ENCODE data around the gene PAPPA2.

Gene PAPPA2

GRCh38 chr1:176576670-176577069, 113.7 kb downstream of the PAPPA2 start:
- Histone ChIP-seq H3K36me3 (ENCODE audit: control insufficient read depth in 1 of 2, insufficient read depth in 2 of 2, low read length in 2 of 2) (no peaks in the 10 kb centered on the region), H3K79me2 (ENCODE audit: control insufficient read depth, insufficient read depth, low read length, poor library complexity) (peaks cover 3% of the 10 kb centered on the region), H2AFZ (ENCODE audit: insufficient read depth, low read length, poor library complexity) (no peak overlapping the region), H3K4me2 (ENCODE audit: low read length) (no peak overlapping the region), H3K23ac (ENCODE audit: low read length) (no peak overlapping the region), H3K9ac (ENCODE audit: low read length) (no peak overlapping the region), H3K27me3 (ENCODE audit: insufficient read depth, low read length) (no peaks in the 10 kb centered on the region), H3K4me3 (ENCODE audit: low read depth, low read length) (no peak overlapping the region), H3K4ac (ENCODE audit: low read depth, low read length) (no peak overlapping the region), H3K18ac (ENCODE audit: low read length) (no peak overlapping the region), H2AK5ac (ENCODE audit: low read length) (no peak overlapping the region), H3K9me3 (ENCODE audit: insufficient read depth, low read depth, low read length) (no peaks in the 10 kb centered on the region), H2BK5ac (ENCODE audit: low read depth, low read length, poor library complexity) (no peak overlapping the region), H4K91ac (ENCODE audit: low read depth, low read length) (no peak overlapping the region), H2BK120ac (ENCODE audit: insufficient read depth, low read length, poor library complexity) (no peak overlapping the region), H4K12ac (ENCODE audit: low read depth, low read length) (no peak overlapping the region), H3K14ac (ENCODE audit: low read length) (no peak overlapping the region), H3K27ac (ENCODE audit: low read depth, low read length) (peak overlapping the region; percentile 84), H3K4me1 (ENCODE audit: control insufficient read depth in 1 of 2, insufficient read depth in 2 of 2, low read length in 2 of 2) (peaks cover 10 to 19% of the 10 kb centered on the region in 2 experiments), H2BK12ac (ENCODE audit: low read length) (no peak overlapping the region), H4K8ac (ENCODE audit: low read depth, low read length) (no peak overlapping the region), H3K79me1 (ENCODE audit: low read length) (peaks cover 12% of the 10 kb centered on the region)
- WGBS (ENCODE audit: extremely low coverage, insufficient coverage, insufficient read length), result no CpG with 5 or more reads among the region's 5 CpGs
- peak in 1 of 2 donors; percentile 37 for DNase-seq

GRCh38 chr1:176577646-176578197, 114.7 kb downstream of the PAPPA2 start:
- Histone ChIP-seq H3K9me3 (ENCODE audit: insufficient read depth, low read depth, low read length) (no peaks in the 10 kb centered on the region), H4K91ac (ENCODE audit: low read depth, low read length) (peak overlapping the region; percentile 55)
- WGBS (ENCODE audit: extremely low coverage, insufficient coverage, insufficient read length), result no CpG with 5 or more reads among the region's 4 CpGs

GRCh38 chr1:176579087-176579486, 116.1 kb downstream of the PAPPA2 start:
- Histone ChIP-seq H2BK12ac (ENCODE audit: low read length) (peak overlapping the region; percentile 80), H3K36me3 (ENCODE audit: control insufficient read depth in 1 of 2, insufficient read depth in 2 of 2, low read length in 2 of 2) (no peaks in the 10 kb centered on the region), H4K8ac (ENCODE audit: low read depth, low read length) (peak overlapping the region; percentile 47), H3K9ac (ENCODE audit: low read length) (no peak overlapping the region), H2AK5ac (ENCODE audit: low read length) (peak overlapping the region; percentile 74), H3K9me3 (ENCODE audit: insufficient read depth, low read depth, low read length) (no peaks in the 10 kb centered on the region), H3K4me1 (ENCODE audit: control insufficient read depth in 1 of 2, insufficient read depth in 2 of 2, low read length in 2 of 2) (peaks cover 7 to 16% of the 10 kb centered on the region in 2 experiments), H4K91ac (ENCODE audit: low read depth, low read length) (peak overlapping the region; percentile 83), H2BK5ac (ENCODE audit: low read depth, low read length, poor library complexity) (peak overlapping the region; percentile 56), H3K23ac (ENCODE audit: low read length) (no peak overlapping the region), H3K27ac (ENCODE audit: low read depth, low read length) (no peak overlapping the region), H3K4me3 (ENCODE audit: low read depth, low read length) (no peak overlapping the region), H2AFZ (ENCODE audit: insufficient read depth, low read length, poor library complexity) (no peak overlapping the region), H3K27me3 (ENCODE audit: insufficient read depth, low read length) (no peaks in the 10 kb centered on the region), H3K18ac (ENCODE audit: low read length) (no peak overlapping the region), H2BK120ac (ENCODE audit: insufficient read depth, low read length, poor library complexity) (peak overlapping the region; percentile 51), H3K4me2 (ENCODE audit: low read length) (no peak overlapping the region), H3K4ac (ENCODE audit: low read depth, low read length) (no peak overlapping the region), H4K12ac (ENCODE audit: low read depth, low read length) (no peak overlapping the region), H3K14ac (ENCODE audit: low read length) (peak overlapping the region; percentile 24), H3K79me2 (ENCODE audit: control insufficient read depth, insufficient read depth, low read length, poor library complexity) (peaks cover 1% of the 10 kb centered on the region), H3K79me1 (ENCODE audit: low read length) (peaks cover 8% of the 10 kb centered on the region)
- WGBS (ENCODE audit: extremely low coverage, insufficient coverage, insufficient read length), result no CpG with 5 or more reads among the region's 3 CpGs
- no peak for DNase-seq

More at GRCh38 chr1:176577646-176578197, 114.7 kb downstream of the PAPPA2 start:
- no peak overlapping the region for H3K9ac ChIP-seq (ENCODE audit: low read length)
- no peak overlapping the region for H3K4me3 ChIP-seq (ENCODE audit: low read depth, low read length)
- H3K4ac ChIP-seq (ENCODE audit: low read depth, low read length), result no peak overlapping the region
- no peak for DNase-seq
- no peak overlapping the region for H2AFZ ChIP-seq (ENCODE audit: insufficient read depth, low read length, poor library complexity)
- H2AK5ac ChIP-seq (ENCODE audit: low read length), result no peak overlapping the region
- H3K23ac ChIP-seq (ENCODE audit: low read length), result no peak overlapping the region
- H3K79me2 ChIP-seq (ENCODE audit: control insufficient read depth, insufficient read depth, low read length, poor library complexity), result peaks cover 1% of the 10 kb centered on the region
- no peak overlapping the region for H4K12ac ChIP-seq (ENCODE audit: low read depth, low read length)
- H3K4me1 ChIP-seq (ENCODE audit: control insufficient read depth in 1 of 2, insufficient read depth in 2 of 2, low read length in 2 of 2), result peaks cover 7 to 16% of the 10 kb centered on the region in 2 experiments
- H2BK5ac ChIP-seq (ENCODE audit: low read depth, low read length, poor library complexity), result peak overlapping the region; percentile 76
- peaks cover 10% of the 10 kb centered on the region for H3K79me1 ChIP-seq (ENCODE audit: low read length)
- H3K14ac ChIP-seq (ENCODE audit: low read length), result no peak overlapping the region
- H4K8ac ChIP-seq (ENCODE audit: low read depth, low read length), result no peak overlapping the region
- no peak overlapping the region for H3K18ac ChIP-seq (ENCODE audit: low read length)
- H2BK12ac ChIP-seq (ENCODE audit: low read length), result peak overlapping the region; percentile 34
- peak overlapping the region; percentile 17 for H3K4me2 ChIP-seq (ENCODE audit: low read length)
- no peaks in the 10 kb centered on the region for H3K36me3 ChIP-seq (ENCODE audit: control insufficient read depth in 1 of 2, insufficient read depth in 2 of 2, low read length in 2 of 2)
- H3K27me3 ChIP-seq (ENCODE audit: insufficient read depth, low read length), result no peaks in the 10 kb centered on the region
- H3K27ac ChIP-seq (ENCODE audit: low read depth, low read length), result peak overlapping the region; percentile 84
- H2BK120ac ChIP-seq (ENCODE audit: insufficient read depth, low read length, poor library complexity), result no peak overlapping the region

- H3K9ac ChIP-seq (ENCODE audit: low read length), result no peak overlapping the region
- no peaks in the 10 kb centered on the region for H3K4me1 ChIP-seq (ENCODE audit: control insufficient read depth in 1 of 2, insufficient read depth in 2 of 2, low read length in 2 of 2)
- H3K4ac ChIP-seq (ENCODE audit: low read depth, low read length), result no peak overlapping the region
- no peak overlapping the region for H3K14ac ChIP-seq (ENCODE audit: low read length)
- H2BK5ac ChIP-seq (ENCODE audit: low read depth, low read length, poor library complexity), result no peak overlapping the region
- no peaks in the 10 kb centered on the region for H3K36me3 ChIP-seq (ENCODE audit: control insufficient read depth in 1 of 2, insufficient read depth in 2 of 2, low read length in 2 of 2)
- no peaks in the 10 kb centered on the region for H3K9me3 ChIP-seq (ENCODE audit: insufficient read depth, low read depth, low read length)
- H2BK12ac ChIP-seq (ENCODE audit: low read length), result no peak overlapping the region
- no peak overlapping the region for H4K91ac ChIP-seq (ENCODE audit: low read depth, low read length)
- H4K8ac ChIP-seq (ENCODE audit: low read depth, low read length), result no peak overlapping the region
- H2AK5ac ChIP-seq (ENCODE audit: low read length), result no peak overlapping the region
- no peak overlapping the region for H3K23ac ChIP-seq (ENCODE audit: low read length)
- no peaks in the 10 kb centered on the region for H3K79me1 ChIP-seq (ENCODE audit: low read length)
- H3K27ac ChIP-seq (ENCODE audit: low read depth, low read length), result no peak overlapping the region
- H3K27me3 ChIP-seq (ENCODE audit: insufficient read depth, low read length), result no peaks in the 10 kb centered on the region
- no peak overlapping the region for H3K4me3 ChIP-seq (ENCODE audit: low read depth, low read length)
- H2AFZ ChIP-seq (ENCODE audit: insufficient read depth, low read length, poor library complexity), result no peak overlapping the region
- no peak overlapping the region for H2BK120ac ChIP-seq (ENCODE audit: insufficient read depth, low read length, poor library complexity)
- no peaks in the 10 kb centered on the region for H3K79me2 ChIP-seq (ENCODE audit: control insufficient read depth, insufficient read depth, low read length, poor library complexity)
- DNase-seq, result no peak
- no peak overlapping the region for H3K4me2 ChIP-seq (ENCODE audit: low read length)
- no peak overlapping the region for H3K18ac ChIP-seq (ENCODE audit: low read length)
- no peak overlapping the region for H4K12ac ChIP-seq (ENCODE audit: low read depth, low read length)
- no CpG with 5 or more reads among the region's 16 CpGs for WGBS (ENCODE audit: extremely low coverage, insufficient coverage, insufficient read length)
These were observed 132.2 kb downstream of the PAPPA2 start for GRCh38 chr1:176595217-176595616.

Measured in trophoblast cell (in vitro differentiated cells and primary cell).